Occipital lobe (tissue), 2 donors: ENCODE results near the gene CTSZ. TPM values are rescaled to one million over a fixed set of nuclear protein-coding genes. Genes with fewer than 3 reads are reported as not detected.
"Not testable (repeated sequence)": the region's sequence is repeated elsewhere in the genome, so short reads cannot be mapped to it uniquely, and the experiment has no call there.

Source experiments
- DNase-seq: peaks from one replicate; lab custom pipeline; 2025; lab: John Stamatoyannopoulos, UW
- total RNA-seq: library from RNA; depleted of rRNA; stranded (reverse); fragments of >200 nt; gene quantifications from one replicate; pipeline ENCODE4 v1.2.3, GENCODE V29; 2014

The CTSZ gene
- total RNA-seq, 1 donor from 2014 or later: 12.2 TPM

DNA sequence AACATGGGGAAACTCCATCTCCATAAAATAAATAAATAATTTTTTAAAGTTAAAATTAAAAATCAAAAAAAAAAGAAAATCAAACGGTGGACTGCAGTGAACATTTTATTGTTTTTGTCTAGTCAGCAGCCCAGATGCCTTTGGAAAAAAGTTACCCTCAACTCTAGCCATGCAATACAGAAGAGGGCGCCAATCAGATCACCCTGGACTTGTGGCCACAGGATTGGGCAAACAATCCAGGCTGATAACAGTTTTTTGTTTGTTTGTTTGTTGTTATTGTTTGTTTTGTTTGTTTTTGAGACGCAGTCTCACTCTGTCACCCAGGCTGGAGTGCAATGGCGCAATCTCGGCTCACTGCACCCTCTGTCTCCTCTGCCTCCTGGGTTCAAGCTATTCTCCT, 56.5 kb downstream of the CTSZ start:
- no peak for DNase-seq

GRCh38 chr20:58947797-58948388, 59.2 kb downstream of the CTSZ start:
- not testable (repeated sequence) for DNase-seq

DNA sequence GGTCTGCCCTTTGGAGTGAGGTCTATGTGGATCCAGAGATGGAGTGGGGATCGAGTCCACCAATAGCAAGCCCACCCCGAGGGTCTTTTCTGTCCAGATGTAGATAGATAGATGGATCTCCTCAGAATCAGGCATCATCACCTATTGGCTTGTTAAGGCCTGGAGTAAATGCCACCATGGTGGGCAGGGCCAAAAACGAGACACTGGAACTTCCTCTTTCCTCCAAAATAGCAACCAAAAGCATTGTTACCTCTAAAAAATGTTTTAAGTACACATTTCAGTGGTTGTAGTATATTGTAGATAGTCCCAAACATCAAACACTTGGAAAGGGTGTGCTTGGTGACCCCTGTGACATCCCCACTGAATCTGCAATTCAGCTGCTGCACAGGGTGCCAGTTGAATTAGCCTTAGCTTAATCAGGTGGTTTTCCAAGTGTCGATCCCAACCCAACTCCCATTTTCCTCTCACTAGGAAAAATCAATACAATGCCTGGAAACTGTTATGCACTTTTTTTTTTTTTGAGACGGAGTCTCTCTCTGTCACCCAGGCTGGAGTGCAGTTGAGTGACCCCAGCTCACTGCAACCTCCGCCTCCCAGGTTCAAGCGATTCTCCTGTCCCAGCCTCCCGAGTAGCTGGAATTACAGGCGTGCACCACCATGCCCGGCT, 61.0 kb downstream of the CTSZ start:
- DNase-seq: no peak

Other genes with a start within 250 kb of the CTSZ start
- 0.94 TPM for gene GNAS-AS1, start 156.4 kb downstream of the CTSZ start, total RNA-seq
- gene GNAS, start 154.5 kb downstream of the CTSZ start, total RNA-seq: 344 TPM
- 45.7 TPM for gene NELFCD, start 26.0 kb downstream of the CTSZ start, total RNA-seq
- 0.47 TPM for gene TUBB1, start 12.2 kb upstream of the CTSZ start, total RNA-seq
- 28.7 TPM for gene ATP5F1E, start 25.1 kb upstream of the CTSZ start, total RNA-seq
- gene PRELID3B, start 35.5 kb upstream of the CTSZ start, total RNA-seq: 61.3 TPM
- gene ZNF831, start 156.6 kb upstream of the CTSZ start, total RNA-seq: under 0.01 TPM